Stimulated activated naive CD4-positive, alpha-beta T cell (primary cell): ENCODE results near the gene ANAPC2.

Experiments
- DNase-seq, 6 experiments: peaks; one replicate each; lab custom pipeline; 2025; lab: John Stamatoyannopoulos, UW

ANAPC2 gene

GRCh38 chr9:137127301-137128157 lies 60.8 kb downstream of the ANAPC2 start:
- peak in 4 of 6 experiments; percentile 22 to 48 (median 38) for DNase-seq

- no peak for DNase-seq
Measured at GRCh38 chr9:137126786-137127185, 61.6 kb downstream of the ANAPC2 start.
